ENCODE measurements around the gene B3GNT5.

Gene B3GNT5

GRCh38 chr3:183295211-183295610, 42.2 kb downstream of the B3GNT5 start:
- no peak for DNase-seq

- no peak for DNase-seq
These were observed 43.9 kb downstream of the B3GNT5 start for GRCh38 chr3:183296944-183297343.

- no peak for DNase-seq
These were observed 45.7 kb downstream of the B3GNT5 start for GRCh38 chr3:183298701-183299153.

- no peak for DNase-seq
These were observed 46.9 kb downstream of the B3GNT5 start for GRCh38 chr3:183299976-183300375.

- DNase-seq: no peak
These were observed 48.0 kb downstream of the B3GNT5 start for GRCh38 chr3:183300996-183301562.

- no peak for DNase-seq
These were observed 49.0 kb downstream of the B3GNT5 start for GRCh38 chr3:183301937-183302580.

GRCh38 chr3:183303690-183304089, 50.6 kb downstream of the B3GNT5 start:
- DNase-seq: no peak

- DNase-seq: no peak
These were observed 54.0 kb downstream of the B3GNT5 start for GRCh38 chr3:183306798-183307671.

- DNase-seq: no peak
These were observed 54.7 kb downstream of the B3GNT5 start for GRCh38 chr3:183307749-183308148.

- no peak for DNase-seq
These were observed 55.7 kb downstream of the B3GNT5 start for GRCh38 chr3:183308751-183309150.

GRCh38 chr3:183309276-183309675, 56.2 kb downstream of the B3GNT5 start:
- no peak for DNase-seq

- DNase-seq: no peak
These were observed 57.9 kb downstream of the B3GNT5 start for GRCh38 chr3:183310936-183311335.

- no peak for DNase-seq
These were observed 59.4 kb downstream of the B3GNT5 start for GRCh38 chr3:183312433-183312832.

- no peak for DNase-seq
These were observed 60.3 kb downstream of the B3GNT5 start for GRCh38 chr3:183313351-183313750.

- DNase-seq: no peak
These were observed 60.7 kb downstream of the B3GNT5 start for GRCh38 chr3:183313764-183314163.

GRCh38 chr3:183315739-183316138, 62.7 kb downstream of the B3GNT5 start:
- DNase-seq: no peak

GRCh38 chr3:183317271-183317670, 64.2 kb downstream of the B3GNT5 start:
- DNase-seq: no peak

- no peak for DNase-seq
These were observed 65.1 kb downstream of the B3GNT5 start for GRCh38 chr3:183317886-183318865.

GRCh38 chr3:183318877-183319276, 65.8 kb downstream of the B3GNT5 start:
- no peak for DNase-seq

- no peak for DNase-seq
These were observed 66.3 kb downstream of the B3GNT5 start for GRCh38 chr3:183319371-183319770.

Measured in NCI-H526 (cell line).